Stomach (tissue), 9 donors: ENCODE data around the gene ADAM12. TPM values are rescaled to one million over a fixed set of nuclear protein-coding genes. Genes with fewer than 3 reads are reported as not detected.
A peak's percentile ranks its signal among the peaks of the same experiment; 100 is the strongest.

Experiments
- DNase-seq, 2 donors: peaks; one replicate each; pipeline versions ENCODE4 v3.0.0 to v3.0.0-alpha.2; 2013 to 2019
- H3K27ac ChIP-seq, 5 donors: fragments of 200-600 bp in 4 of 5; sonication (generic) in 4 of 5; one replicate each; pipeline ENCODE4 v1.5.1; 2013 to 2019; ENCODE audit warnings: mild to moderate bottlenecking in 1 of 5, moderate library complexity in 1 of 5
- H3K27me3 ChIP-seq, 3 donors: fragments of 200-600 bp; sonication (generic); one replicate each; pipeline ENCODE4 v1.5.1; 2017 to 2019; ENCODE audit warnings: mixed run types in 1 of 3
- H3K36me3 ChIP-seq, 4 donors: fragments of 200-600 bp; sonication (generic); 1 replicate in 3 of 4; 2 replicates in 1 of 4; pipeline ENCODE4 v1.5.1; 2016 to 2019
- H3K4me1 ChIP-seq, 4 donors: fragments of 200-600 bp; sonication (generic); one replicate each; pipeline ENCODE4 v1.5.1; 2016 to 2019
- H3K4me3 ChIP-seq, 4 donors: fragments of 200-600 bp; sonication (generic) in 3 of 4; one replicate each; pipeline ENCODE4 v1.5.1; 2016 to 2019; ENCODE audit warnings: mild to moderate bottlenecking in 1 of 4
- H3K9me3 ChIP-seq, 4 donors: fragments of 200-600 bp; sonication (generic); one replicate each; pipeline ENCODE4 v1.5.1; 2016 to 2019
- EP300 ChIP-seq: sonication (generic); formaldehyde crosslinking; IDR thresholded peaks from one replicate; pipeline ENCODE4 v1.6.1; 2017; ENCODE audit warnings: antibody characterized with exemption
- POLR2A ChIP-seq, 4 donors: fragments of 450-650 bp; IDR thresholded peaks; one replicate each; pipeline ENCODE4 v1.6.1; 2016; ENCODE audit warnings: antibody characterized with exemption in 4 of 4, control low read depth in 2 of 4, mild to moderate bottlenecking in 1 of 4, moderate library complexity in 1 of 4
- POLR2AphosphoS5 ChIP-seq, 3 donors: sonication (generic); formaldehyde crosslinking; IDR thresholded peaks; one replicate each; pipeline ENCODE4 v1.6.1; 2016; ENCODE audit warnings: antibody characterized with exemption in 3 of 3
- WGBS, 5 donors: extraction: QIAGEN DNeasy Blood & Tissue Kit in 3 of 5; methylation state at CpG; one replicate each; pipeline versions ENCODE4 v1.1.5 to v1.1.7; 2013 to 2018; 5-methylcytosine and 5-hydroxymethylcytosine counted together
- intact Hi-C: fragments of 100-400 bp; cut with DNase I; formaldehyde crosslinking; loops from one replicate; pipeline ENCODE4 v1.15.1; 2023; ENCODE audit warnings: low total_unique reads
- polyA plus RNA-seq, 3 donors: library from polyadenylated mRNA; stranded (reverse); fragments of 200-250 nt; gene quantifications; one replicate each; pipeline ENCODE4 v1.2.3, GENCODE V29; 2013
- total RNA-seq, 5 donors: library from RNA; depleted of rRNA; stranded (reverse); fragments of >200 nt; gene quantifications; one replicate each; pipeline versions ENCODE4 v1.1.0 to v1.2.3, GENCODE V29; 2014 to 2016
- TF ChIP-seq, protein P1 (sequence below), 7 experiments: fragments of 450-650 bp in 4 of 7; fragments of 200-600 bp in 3 of 7; sonication (generic) in 3 of 7; IDR thresholded peaks; one replicate each; pipeline ENCODE4 v1.5.1; 2016 to 2019; ENCODE audit warnings: antibody characterized with exemption in 7 of 7, control low read depth in 2 of 7, mild to moderate bottlenecking in 1 of 7
- donor health status: healthy with polysubstance abuse.
- donor health status: Bipolar disorder and iron deficiency.
- donor health status: healthy.

Gene ADAM12
- total and polyA plus RNA-seq, 8 donors, result 0.03 to 6.4 (median 0.50) TPM; not detected in 3

DNA sequence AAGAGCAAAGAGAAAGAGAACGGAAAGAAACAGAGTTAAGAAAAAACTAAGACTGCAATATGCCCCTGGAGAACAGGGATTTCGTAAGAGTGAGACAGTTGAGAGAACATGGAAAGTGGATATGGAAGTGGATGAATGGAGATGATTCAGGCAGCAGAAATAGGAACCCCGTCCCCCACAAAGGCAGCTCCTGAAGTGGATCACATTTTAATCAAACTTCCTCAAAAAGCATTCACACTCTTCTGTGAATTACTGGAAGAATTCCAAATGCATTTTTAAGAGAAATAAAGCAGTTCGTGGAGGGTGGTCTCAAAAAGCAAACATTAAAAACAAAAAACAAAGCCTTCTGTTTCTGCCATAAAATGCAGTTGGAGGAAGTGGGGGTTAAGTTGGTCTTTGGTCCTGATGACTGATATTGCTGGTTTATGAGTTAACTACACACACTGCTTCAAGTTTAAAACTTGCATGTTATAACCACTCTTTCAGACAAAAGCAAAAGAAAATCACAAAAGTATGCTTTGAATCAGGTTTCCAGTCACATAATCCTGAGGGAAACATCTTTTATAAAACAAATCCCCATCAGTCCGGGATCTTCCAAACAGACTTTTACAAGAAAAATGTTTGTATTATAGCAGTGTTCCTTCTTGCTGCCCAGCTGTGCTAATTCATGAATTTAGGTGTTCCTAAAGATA, 277.6 kb downstream of the ADAM12 start:
- DNase-seq, result peak in 1 of 2 donors; percentile 45
- H3K36me3 ChIP-seq, result no peaks in the 10 kb centered on the region
- H3K27ac ChIP-seq, result no peak overlapping the region
- peaks cover 0 to 9% (median 0%) of the 10 kb centered on the region in 4 donors for H3K4me1 ChIP-seq
- H3K9me3 ChIP-seq, result no peaks in the 10 kb centered on the region
- no peak overlapping the region for H3K4me3 ChIP-seq
- intact Hi-C loops, result no loop called here
- no peak for TF ChIP-seq EP300
- TF ChIP-seq POLR2AphosphoS5 (IDR thresholded peaks at IDR 0.05), result no peak
- TF ChIP-seq POLR2A (IDR thresholded peaks at IDR 0.05), result no peak
- TF ChIP-seq, protein P1, sequence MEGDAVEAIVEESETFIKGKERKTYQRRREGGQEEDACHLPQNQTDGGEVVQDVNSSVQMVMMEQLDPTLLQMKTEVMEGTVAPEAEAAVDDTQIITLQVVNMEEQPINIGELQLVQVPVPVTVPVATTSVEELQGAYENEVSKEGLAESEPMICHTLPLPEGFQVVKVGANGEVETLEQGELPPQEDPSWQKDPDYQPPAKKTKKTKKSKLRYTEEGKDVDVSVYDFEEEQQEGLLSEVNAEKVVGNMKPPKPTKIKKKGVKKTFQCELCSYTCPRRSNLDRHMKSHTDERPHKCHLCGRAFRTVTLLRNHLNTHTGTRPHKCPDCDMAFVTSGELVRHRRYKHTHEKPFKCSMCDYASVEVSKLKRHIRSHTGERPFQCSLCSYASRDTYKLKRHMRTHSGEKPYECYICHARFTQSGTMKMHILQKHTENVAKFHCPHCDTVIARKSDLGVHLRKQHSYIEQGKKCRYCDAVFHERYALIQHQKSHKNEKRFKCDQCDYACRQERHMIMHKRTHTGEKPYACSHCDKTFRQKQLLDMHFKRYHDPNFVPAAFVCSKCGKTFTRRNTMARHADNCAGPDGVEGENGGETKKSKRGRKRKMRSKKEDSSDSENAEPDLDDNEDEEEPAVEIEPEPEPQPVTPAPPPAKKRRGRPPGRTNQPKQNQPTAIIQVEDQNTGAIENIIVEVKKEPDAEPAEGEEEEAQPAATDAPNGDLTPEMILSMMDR (IDR thresholded peaks at IDR 0.05), result no peak
- WGBS, 5 donors, result 39 to 52% (median 46%) methylated on average over 5 of the region's 5 CpGs
- peaks cover 0 to 7% (median 0%) of the 10 kb centered on the region in 3 donors for H3K27me3 ChIP-seq

DNA sequence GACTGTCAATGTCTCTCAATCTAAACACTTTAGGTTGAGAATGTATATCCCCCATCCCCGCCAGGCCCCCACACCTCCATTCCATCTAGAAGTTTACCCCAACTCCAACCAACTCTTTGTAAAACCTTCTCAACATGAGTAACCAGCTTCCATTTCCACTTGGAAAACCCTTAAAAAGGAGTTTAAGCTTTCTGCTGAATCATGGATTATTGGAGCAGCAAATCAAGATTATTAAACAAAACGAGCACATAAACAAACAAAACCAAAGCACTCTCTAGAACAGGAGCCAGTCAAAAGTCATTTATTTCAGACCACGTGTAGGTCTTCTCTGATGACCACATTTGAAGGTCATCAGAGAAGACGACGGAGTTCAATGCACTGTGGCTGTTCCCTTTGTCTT, 278.4 kb downstream of the ADAM12 start:
- 47 to 56% (median 53%) methylated on average over 5 of the region's 5 CpGs for WGBS, 5 donors
- intact Hi-C loops, result no loop called here
- no peaks in the 10 kb centered on the region for H3K36me3 ChIP-seq
- DNase-seq, result no peak
- peaks cover 0 to 9% (median 0%) of the 10 kb centered on the region in 4 donors for H3K4me1 ChIP-seq
- peaks cover 0 to 7% (median 0%) of the 10 kb centered on the region in 3 donors for H3K27me3 ChIP-seq
- TF ChIP-seq EP300 (no peak), POLR2AphosphoS5 (IDR thresholded peaks at IDR 0.05) (no peak), POLR2A (IDR thresholded peaks at IDR 0.05) (no peak)
- TF ChIP-seq, protein P1 (IDR thresholded peaks at IDR 0.05), result no peak
- H3K9me3 ChIP-seq, result no peaks in the 10 kb centered on the region
- H3K27ac ChIP-seq, result no peak overlapping the region
- no peak overlapping the region for H3K4me3 ChIP-seq

DNA sequence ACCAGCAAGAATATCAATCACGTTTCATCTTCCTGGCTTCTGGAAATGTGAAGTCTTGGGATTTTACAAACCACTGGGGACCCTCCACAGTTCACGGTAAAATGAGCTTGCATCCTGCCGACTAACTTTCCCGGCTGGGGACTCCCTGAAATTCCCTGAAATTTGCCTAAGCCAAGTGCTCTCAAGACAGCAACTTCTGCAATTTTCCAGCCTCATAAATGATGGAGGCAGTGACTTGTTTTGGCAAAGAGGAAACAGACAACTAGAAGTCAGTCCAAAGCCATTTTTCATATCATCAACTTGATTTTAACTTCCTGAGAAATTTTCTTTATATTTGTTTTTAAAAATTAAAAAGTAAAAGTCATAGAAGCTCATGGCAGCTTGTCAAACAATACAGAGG, 279.6 kb downstream of the ADAM12 start:
- TF ChIP-seq POLR2AphosphoS5 (IDR thresholded peaks at IDR 0.05) (no peak), POLR2A (IDR thresholded peaks at IDR 0.05) (no peak)
- TF ChIP-seq, protein P1 (IDR thresholded peaks at IDR 0.05), result no peak
- Histone ChIP-seq H3K36me3 (no peaks in the 10 kb centered on the region), H3K27me3 (peaks cover 0 to 7% (median 0%) of the 10 kb centered on the region in 3 donors), H3K9me3 (no peaks in the 10 kb centered on the region), H3K4me3 (no peak overlapping the region), H3K4me1 (peaks cover 0 to 9% (median 0%) of the 10 kb centered on the region in 4 donors), H3K27ac (no peak overlapping the region)
- peak in 1 of 2 donors; percentile 20 for DNase-seq
- intact Hi-C loops, result no loop called here
- WGBS, 5 donors, result 69 to 84% (median 79%) methylated on average over 4 of the region's 4 CpGs

DNA sequence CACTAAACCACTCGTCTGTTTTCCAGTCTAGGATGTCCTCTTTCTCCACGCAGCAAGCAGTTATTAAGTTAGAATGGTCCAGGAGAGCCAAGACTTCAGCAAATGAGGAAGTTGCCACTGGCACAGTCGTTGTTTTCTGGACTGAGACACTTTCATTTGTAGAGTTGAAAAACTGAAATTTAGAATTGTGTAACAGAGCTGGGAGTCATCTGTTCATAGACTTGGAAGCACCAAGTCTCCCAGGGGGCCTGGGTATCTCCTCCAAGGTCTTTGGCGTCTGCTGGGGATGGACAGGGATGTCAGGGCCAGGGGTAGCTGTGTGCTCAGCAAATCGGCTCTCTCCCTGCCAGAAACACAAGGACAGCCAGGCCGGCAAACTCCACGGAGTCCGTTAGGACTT, 283.5 kb downstream of the ADAM12 start:
- Histone ChIP-seq H3K36me3 (no peaks in the 10 kb centered on the region), H3K4me3 (no peak overlapping the region), H3K27me3 (no peaks in the 10 kb centered on the region), H3K4me1 (peaks cover 0 to under 1% (median 0%) of the 10 kb centered on the region in 4 donors), H3K27ac (no peak overlapping the region), H3K9me3 (no peaks in the 10 kb centered on the region)
- intact Hi-C loops, result no loop called here
- DNase-seq, result no peak
- TF ChIP-seq POLR2AphosphoS5 (IDR thresholded peaks at IDR 0.05) (no peak), POLR2A (IDR thresholded peaks at IDR 0.05) (no peak), EP300 (no peak)
- TF ChIP-seq, protein P1 (IDR thresholded peaks at IDR 0.05), result no peak
- WGBS, 5 donors, result 65 to 85% (median 79%) methylated on average over 8 of the region's 8 CpGs
